ENCODE measurements around the gene CSMD2.

CSMD2 gene

DNA sequence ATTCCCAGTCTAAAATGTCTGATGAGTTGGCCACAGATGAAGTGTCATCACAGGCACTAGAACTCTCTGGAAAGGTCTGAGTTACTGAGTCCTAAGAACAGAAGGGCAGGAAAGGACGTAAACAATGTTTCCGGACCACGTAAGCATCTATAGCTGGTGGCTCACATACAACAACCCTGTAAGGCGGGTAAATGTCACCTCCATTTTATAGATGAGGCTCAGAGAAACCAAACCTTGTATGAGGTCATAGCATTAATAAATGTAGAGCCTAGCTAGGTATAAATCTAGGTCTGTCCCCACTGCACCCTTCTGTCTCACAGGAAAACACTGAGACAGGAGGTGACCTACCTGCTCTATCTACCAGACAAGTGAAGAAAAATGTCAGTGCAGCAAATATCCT is 86.6 kb downstream of the CSMD2 start:
- TF ChIP-seq, protein P1, sequence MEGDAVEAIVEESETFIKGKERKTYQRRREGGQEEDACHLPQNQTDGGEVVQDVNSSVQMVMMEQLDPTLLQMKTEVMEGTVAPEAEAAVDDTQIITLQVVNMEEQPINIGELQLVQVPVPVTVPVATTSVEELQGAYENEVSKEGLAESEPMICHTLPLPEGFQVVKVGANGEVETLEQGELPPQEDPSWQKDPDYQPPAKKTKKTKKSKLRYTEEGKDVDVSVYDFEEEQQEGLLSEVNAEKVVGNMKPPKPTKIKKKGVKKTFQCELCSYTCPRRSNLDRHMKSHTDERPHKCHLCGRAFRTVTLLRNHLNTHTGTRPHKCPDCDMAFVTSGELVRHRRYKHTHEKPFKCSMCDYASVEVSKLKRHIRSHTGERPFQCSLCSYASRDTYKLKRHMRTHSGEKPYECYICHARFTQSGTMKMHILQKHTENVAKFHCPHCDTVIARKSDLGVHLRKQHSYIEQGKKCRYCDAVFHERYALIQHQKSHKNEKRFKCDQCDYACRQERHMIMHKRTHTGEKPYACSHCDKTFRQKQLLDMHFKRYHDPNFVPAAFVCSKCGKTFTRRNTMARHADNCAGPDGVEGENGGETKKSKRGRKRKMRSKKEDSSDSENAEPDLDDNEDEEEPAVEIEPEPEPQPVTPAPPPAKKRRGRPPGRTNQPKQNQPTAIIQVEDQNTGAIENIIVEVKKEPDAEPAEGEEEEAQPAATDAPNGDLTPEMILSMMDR (IDR thresholded peaks at IDR 0.05; ENCODE audit: low read depth, low read length) = no peak
- no peak overlapping the region for H3K4me3 ChIP-seq (ENCODE audit: low read depth, low read length)
- in situ Hi-C loops (cut with HindIII; ENCODE audit: low sequenced_read_pairs) = no loop called here
- DNase-seq (ENCODE audit: low read depth, low spot score) = no peak

DNA sequence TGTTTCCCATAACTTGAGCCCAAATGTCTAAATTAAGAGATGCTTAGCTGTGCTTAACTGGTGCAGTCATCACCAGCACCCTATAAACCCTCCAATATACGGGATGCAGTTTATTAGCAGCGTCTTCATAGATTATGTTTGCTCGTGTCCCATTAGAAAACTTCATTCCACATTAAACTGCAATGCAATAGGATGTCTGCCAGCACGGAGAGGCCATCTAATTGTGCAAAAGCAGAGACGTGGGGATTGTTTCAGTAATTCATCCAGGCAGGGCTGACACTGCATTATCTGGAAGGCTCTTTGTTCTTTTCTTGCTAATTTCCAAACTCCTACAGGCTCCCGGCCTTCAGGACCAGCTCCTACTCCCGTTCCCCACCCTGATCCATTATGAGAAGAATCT is 89.5 kb downstream of the CSMD2 start:
- no peak for DNase-seq (ENCODE audit: low read depth, low spot score)
- TF ChIP-seq, protein P1 (IDR thresholded peaks at IDR 0.05; ENCODE audit: low read depth, low read length) = no peak
- in situ Hi-C loops (cut with HindIII; ENCODE audit: low sequenced_read_pairs) = no loop called here
- no peak overlapping the region for H3K4me3 ChIP-seq (ENCODE audit: low read depth, low read length)

DNA sequence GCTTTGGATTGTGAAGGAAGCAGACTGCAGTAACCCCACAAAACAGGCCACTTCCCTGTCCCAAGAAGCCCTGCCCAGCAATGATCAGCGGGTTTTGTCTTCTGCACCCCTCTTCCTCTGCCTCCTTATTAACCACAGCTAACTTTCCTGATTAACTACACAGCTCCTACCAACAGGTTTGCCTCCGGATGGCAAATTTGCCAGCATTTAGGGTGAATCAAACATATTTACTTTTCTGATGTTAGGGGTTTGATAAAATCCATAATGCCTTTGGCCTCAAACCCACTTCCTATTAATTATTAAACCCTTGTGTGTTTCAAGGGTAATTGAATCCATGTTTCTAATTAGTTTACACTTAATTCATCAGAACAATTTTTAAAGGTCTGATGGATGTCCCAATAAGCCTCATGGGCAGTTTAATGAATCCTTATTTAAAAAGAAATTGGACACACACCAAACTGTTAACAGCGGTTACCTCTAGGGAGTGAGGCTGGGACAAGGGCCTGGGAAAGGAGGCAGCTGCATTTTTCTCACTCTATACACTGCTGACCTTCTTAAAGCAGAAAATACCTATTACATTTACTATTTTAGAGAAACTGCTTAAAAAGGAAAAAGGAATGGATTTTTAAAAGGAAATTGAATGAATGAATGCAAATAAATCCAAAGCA is 91.9 kb downstream of the CSMD2 start:
- in situ Hi-C loops (cut with HindIII; ENCODE audit: low sequenced_read_pairs) = no loop called here
- TF ChIP-seq, protein P1 (IDR thresholded peaks at IDR 0.05; ENCODE audit: low read depth, low read length) = no peak
- no peak for DNase-seq (ENCODE audit: low read depth, low spot score)

DNA sequence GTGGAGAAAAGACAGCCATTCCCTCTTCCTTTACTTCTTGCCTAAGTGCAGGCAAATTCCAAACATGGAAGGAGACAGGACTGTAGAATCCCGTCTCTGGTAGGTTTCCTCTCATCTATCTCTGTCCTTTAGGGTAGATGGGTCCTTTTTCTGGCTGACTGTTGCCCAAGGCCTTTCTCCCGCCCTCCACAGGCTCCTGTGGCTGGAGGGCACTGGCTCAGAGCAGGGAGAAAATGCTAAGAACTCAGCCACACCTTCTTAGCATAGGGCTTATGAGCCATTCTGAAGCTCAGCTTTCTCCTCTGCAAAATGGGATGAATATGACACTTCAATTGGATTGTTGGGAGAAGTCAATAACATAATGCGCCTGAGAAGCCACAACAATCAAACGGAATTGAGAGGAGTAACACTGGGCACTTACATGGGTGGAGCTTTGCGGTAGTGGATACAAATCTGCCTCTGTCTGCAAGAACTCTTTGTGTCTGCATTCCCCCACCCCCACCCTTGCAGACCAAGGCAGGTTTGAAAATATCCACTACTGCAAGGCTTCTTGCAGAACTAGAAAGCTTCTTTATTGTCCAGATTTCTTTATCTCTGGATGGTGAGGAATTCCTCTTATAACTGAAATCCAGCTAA is 94.7 kb downstream of the CSMD2 start:
- no peak for DNase-seq (ENCODE audit: low read depth, low spot score)
- in situ Hi-C loops (cut with HindIII; ENCODE audit: low sequenced_read_pairs) = no loop called here
- H3K4me3 ChIP-seq (ENCODE audit: low read depth, low read length) = no peak overlapping the region
- TF ChIP-seq, protein P1 (IDR thresholded peaks at IDR 0.05; ENCODE audit: low read depth, low read length) = no peak

More for the DNA sequence above, 91.9 kb downstream of the CSMD2 start:
- H3K4me3 ChIP-seq (ENCODE audit: low read depth, low read length) = no peak overlapping the region

DNA sequence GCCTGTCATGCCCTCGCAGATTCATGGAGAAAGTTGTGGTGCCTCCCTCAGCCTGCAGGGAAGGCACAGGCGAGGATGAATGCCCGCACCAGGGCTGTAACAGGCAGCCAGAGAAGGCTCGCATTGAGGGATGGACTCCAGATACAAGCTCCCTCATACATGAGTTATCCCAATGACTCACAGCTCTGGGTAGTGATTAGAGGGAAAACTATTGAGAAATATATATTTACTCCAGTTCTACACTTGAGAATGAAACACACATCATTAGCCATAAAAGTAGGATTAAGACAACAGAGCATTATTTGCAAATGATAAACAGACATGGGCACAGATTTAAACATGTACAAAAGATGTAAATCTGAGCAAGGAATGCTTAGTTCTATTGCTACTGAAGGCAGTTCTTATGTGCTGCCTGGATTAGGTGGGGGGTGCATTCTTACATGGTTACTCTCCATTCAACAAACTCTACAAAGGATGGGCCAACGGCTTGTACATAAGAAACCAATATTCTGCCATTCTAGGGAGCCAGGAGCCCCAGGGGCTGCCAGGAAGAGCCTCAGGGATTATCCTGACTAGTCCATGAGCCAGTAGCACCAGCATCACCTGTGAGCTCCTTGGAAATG is 97.9 kb downstream of the CSMD2 start:
- in situ Hi-C loops (cut with HindIII; ENCODE audit: low sequenced_read_pairs) = no loop called here
- peak; percentile 70 for DNase-seq (ENCODE audit: low read depth, low spot score)
- TF ChIP-seq, protein P1 (IDR thresholded peaks at IDR 0.05; ENCODE audit: low read depth, low read length) = no peak
- no peak overlapping the region for H3K4me3 ChIP-seq (ENCODE audit: low read depth, low read length)

DNA sequence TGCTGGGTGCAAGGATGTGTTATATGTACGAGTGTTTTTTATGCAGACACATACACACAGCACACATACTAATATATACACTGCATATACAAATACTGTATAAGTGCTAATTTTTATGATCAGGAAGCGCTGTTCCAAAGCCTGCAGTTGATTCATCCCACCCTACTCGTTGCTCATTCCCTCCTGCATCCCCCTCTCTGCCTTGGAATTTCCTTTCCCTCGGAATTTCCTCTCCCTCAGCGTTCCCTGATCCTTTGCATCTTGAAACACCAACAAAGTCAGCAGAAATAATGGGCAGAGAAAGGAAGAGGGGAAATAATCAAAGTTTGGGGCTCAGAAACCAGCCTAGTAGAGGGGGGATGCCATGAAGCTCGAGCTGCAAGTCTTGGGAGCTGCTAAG is 98.9 kb downstream of the CSMD2 start:
- in situ Hi-C loops (cut with HindIII; ENCODE audit: low sequenced_read_pairs) = no loop called here
- DNase-seq (ENCODE audit: low read depth, low spot score) = no peak
- TF ChIP-seq, protein P1 (IDR thresholded peaks at IDR 0.05; ENCODE audit: low read depth, low read length) = no peak
- H3K4me3 ChIP-seq (ENCODE audit: low read depth, low read length) = no peak overlapping the region

All from astrocyte of the spinal cord (primary cell).